HG02840 (cell line): Measurements from ENCODE around the gene ELP1.

Source experiments
- ATAC-seq: cut with Tn5 transposase; IDR thresholded peaks from one replicate; pipeline ENCODE4 v1.9.1; 2021; ENCODE audit warnings: mild to moderate bottlenecking, moderate library complexity, moderate number of reproducible peaks; ENCODE audit not compliant: unreplicated experiment, low FRiP score

The ELP1 gene

GRCh38 chr9:108885643-108886348 is 48.1 kb downstream of the ELP1 start:
- ATAC-seq, result peak; percentile 95

GRCh38 chr9:108884701-108885100 is 49.2 kb downstream of the ELP1 start:
- no peak for ATAC-seq

GRCh38 chr9:108883085-108883484 is 50.8 kb downstream of the ELP1 start:
- ATAC-seq, result no peak

- ATAC-seq, result no peak
These were observed 51.7 kb downstream of the ELP1 start for GRCh38 chr9:108882052-108882888.

GRCh38 chr9:108880738-108881316 is 53.1 kb downstream of the ELP1 start:
- no peak for ATAC-seq

- no peak for ATAC-seq
These were observed 56.4 kb downstream of the ELP1 start for GRCh38 chr9:108877524-108877923.

GRCh38 chr9:108876425-108876824 is 57.5 kb downstream of the ELP1 start:
- no peak for ATAC-seq

GRCh38 chr9:108874058-108874788 is 59.7 kb downstream of the ELP1 start:
- no peak for ATAC-seq

GRCh38 chr9:108869092-108869725 is 64.7 kb downstream of the ELP1 start:
- ATAC-seq, result no peak

GRCh38 chr9:108867829-108868228 is 66.1 kb downstream of the ELP1 start:
- ATAC-seq, result no peak

- no peak for ATAC-seq
These were observed 66.8 kb downstream of the ELP1 start for GRCh38 chr9:108867116-108867515.

GRCh38 chr9:108866001-108866420 is 67.9 kb downstream of the ELP1 start:
- no peak for ATAC-seq

- ATAC-seq, result no peak
These were observed 68.9 kb downstream of the ELP1 start for GRCh38 chr9:108865037-108865436.

GRCh38 chr9:108864446-108864845 is 69.5 kb downstream of the ELP1 start:
- ATAC-seq, result no peak

GRCh38 chr9:108863891-108864290 is 70.0 kb downstream of the ELP1 start:
- no peak for ATAC-seq

GRCh38 chr9:108861997-108862396 is 71.9 kb downstream of the ELP1 start, which contains the start of gene ACTL7A:
TSS of gene ACTL7A (plus strand) at chr9:108862266. CDS start at chr9:108862323, 57 bp downstream.
- no peak for ATAC-seq

- no peak for ATAC-seq
These were observed 72.5 kb downstream of the ELP1 start for GRCh38 chr9:108861464-108861863.

GRCh38 chr9:108860764-108861163 is 73.2 kb downstream of the ELP1 start:
- ATAC-seq, result no peak

- ATAC-seq, result no peak
These were observed 73.6 kb downstream of the ELP1 start for GRCh38 chr9:108860354-108860753.

GRCh38 chr9:108859459-108860114 is 74.3 kb downstream of the ELP1 start:
- ATAC-seq, result no peak
